Kidney (tissue), 14 donors: ENCODE data around the gene HOMER2. TPM values are rescaled to one million over a fixed set of nuclear protein-coding genes. Genes with fewer than 3 reads are reported as not detected.

Source experiments
- DNase-seq, 5 donors: peaks; one replicate each; pipeline ENCODE4 v3.0.0-alpha.2; 2013 to 2020
- FAIRE-seq: peaks from 2 replicates; lab custom pipeline; 2012; peaks lifted over from hg19 to GRCh38; lab: Jason Lieb, UNC
- H3K27ac ChIP-seq, 2 donors: one replicate each; pipeline ENCODE4 v1.7.0; 2013; ENCODE audit warnings: low read depth in 2 of 2, low read length in 2 of 2, inconsistent platforms in 1 of 2
- H3K27me3 ChIP-seq: one replicate; pipeline ENCODE4 v1.7.1; 2013; ENCODE audit warnings: low read length, inconsistent platforms; ENCODE audit not compliant: control insufficient read depth, insufficient read depth
- H3K36me3 ChIP-seq, 3 donors: one replicate each; pipeline versions ENCODE4 v1.7.0 to v1.7.1; 2013; ENCODE audit warnings: low read length in 3 of 3, control low read depth in 1 of 3, inconsistent platforms in 1 of 3; ENCODE audit not compliant: insufficient read depth in 3 of 3, control insufficient read depth in 2 of 3
- H3K4me1 ChIP-seq, 3 donors: one replicate each; pipeline versions ENCODE4 v1.7.0 to v1.7.1; 2013; ENCODE audit warnings: low read length in 3 of 3, inconsistent platforms in 1 of 3, low read depth in 1 of 3; ENCODE audit not compliant: control insufficient read depth in 2 of 3, insufficient read depth in 2 of 3
- H3K4me3 ChIP-seq, 3 donors: one replicate each; pipeline versions ENCODE4 v1.7.0 to v1.8.1; 2013; ENCODE audit warnings: low read length in 3 of 3, control low read depth in 1 of 3, inconsistent platforms in 1 of 3
- H3K9ac ChIP-seq, 3 donors: one replicate each; pipeline versions ENCODE4 v1.7.0 to v1.7.1; 2013; ENCODE audit warnings: low read length in 3 of 3, control low read depth in 1 of 3, inconsistent platforms in 1 of 3
- H3K9me3 ChIP-seq, 3 donors: one replicate each; pipeline versions ENCODE4 v1.7.0 to v1.7.1; 2013; ENCODE audit warnings: low read length in 3 of 3, control low read depth in 1 of 3, inconsistent platforms in 1 of 3; ENCODE audit not compliant: control insufficient read depth in 2 of 3, insufficient read depth in 1 of 3
- intact Hi-C: fragments of 100-400 bp; cut with DNase I; formaldehyde crosslinking; loops from one replicate; pipeline ENCODE4 v1.11.1; 2022
- polyA plus RNA-seq: library from polyadenylated mRNA; stranded (reverse); fragments of 350-450 nt; fragmentation: Illumina TruSeq; extraction: RNeasy Lipid Tissue Mini Kit (QIAGEN cat#74804); gene quantifications from one replicate; pipeline ENCODE4 v1.2.3, GENCODE V29; 2014; ENCODE audit warnings: low read depth, low replicate concordance; ENCODE audit not compliant: insufficient read depth
- total RNA-seq: library from RNA; stranded (reverse); fragmentation: NEBNext Ultra II Directional; extraction: Animal tissue kit (Norgen Biotek cat#: 25700); gene quantifications from one replicate; pipeline ENCODE4 v1.2.1, GENCODE V29; 2021
- TF ChIP-seq, protein P1 (sequence below): IDR thresholded peaks from 3 replicates; pipeline ENCODE4 v1.5.1; 2012; ENCODE audit warnings: mild to moderate bottlenecking, moderate library complexity, borderline replicate concordance; ENCODE audit not compliant: insufficient read depth; ENCODE audit errors: extremely low read depth
- donor health status: control.
- donor health status: control.
- donor health status: control.
- donor health status: control.
- donor health status: control.
- donor health status: DM: yes; HTN: yes; CAD: no.
- donor health status: Normal renal cell carcinoma (clear cell type).

HOMER2 gene
- total and polyA plus RNA-seq, 2 donors from 2014 or later, result 4.6 to 35.8 TPM

DNA sequence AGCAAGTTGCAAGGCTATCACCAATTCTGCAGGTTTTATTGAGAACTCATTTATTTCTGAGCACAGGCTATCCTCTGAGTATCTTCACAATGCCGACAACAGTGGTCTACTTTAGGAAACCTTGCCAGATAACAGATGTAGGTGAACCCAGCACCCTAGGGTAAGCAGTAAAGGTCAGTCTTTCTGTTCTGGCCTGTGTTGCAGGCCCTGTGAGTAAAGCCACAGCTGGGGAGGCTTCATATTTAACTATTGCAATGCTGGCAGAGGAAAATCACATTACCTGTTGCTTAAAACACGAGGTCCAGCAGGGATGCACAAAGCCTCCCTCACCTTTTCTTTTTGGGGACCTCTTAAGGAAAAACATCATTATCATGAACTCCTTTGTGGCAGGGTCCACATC lies 87.6 kb downstream of the HOMER2 start:
- H3K4me3 ChIP-seq, result no peak overlapping the region
- TF ChIP-seq, protein P1, sequence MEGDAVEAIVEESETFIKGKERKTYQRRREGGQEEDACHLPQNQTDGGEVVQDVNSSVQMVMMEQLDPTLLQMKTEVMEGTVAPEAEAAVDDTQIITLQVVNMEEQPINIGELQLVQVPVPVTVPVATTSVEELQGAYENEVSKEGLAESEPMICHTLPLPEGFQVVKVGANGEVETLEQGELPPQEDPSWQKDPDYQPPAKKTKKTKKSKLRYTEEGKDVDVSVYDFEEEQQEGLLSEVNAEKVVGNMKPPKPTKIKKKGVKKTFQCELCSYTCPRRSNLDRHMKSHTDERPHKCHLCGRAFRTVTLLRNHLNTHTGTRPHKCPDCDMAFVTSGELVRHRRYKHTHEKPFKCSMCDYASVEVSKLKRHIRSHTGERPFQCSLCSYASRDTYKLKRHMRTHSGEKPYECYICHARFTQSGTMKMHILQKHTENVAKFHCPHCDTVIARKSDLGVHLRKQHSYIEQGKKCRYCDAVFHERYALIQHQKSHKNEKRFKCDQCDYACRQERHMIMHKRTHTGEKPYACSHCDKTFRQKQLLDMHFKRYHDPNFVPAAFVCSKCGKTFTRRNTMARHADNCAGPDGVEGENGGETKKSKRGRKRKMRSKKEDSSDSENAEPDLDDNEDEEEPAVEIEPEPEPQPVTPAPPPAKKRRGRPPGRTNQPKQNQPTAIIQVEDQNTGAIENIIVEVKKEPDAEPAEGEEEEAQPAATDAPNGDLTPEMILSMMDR, result no peak
- no peaks in the 10 kb centered on the region for H3K27me3 ChIP-seq
- no peaks in the 10 kb centered on the region for H3K36me3 ChIP-seq
- intact Hi-C loops, result no loop called here
- H3K4me1 ChIP-seq, result no peaks in the 10 kb centered on the region
- peak in 1 of 5 donors; percentile 4 for DNase-seq
- H3K9ac ChIP-seq, result no peak overlapping the region
- no peak overlapping the region for H3K27ac ChIP-seq
- no peak for FAIRE-seq
- H3K9me3 ChIP-seq, result no peaks in the 10 kb centered on the region

DNA sequence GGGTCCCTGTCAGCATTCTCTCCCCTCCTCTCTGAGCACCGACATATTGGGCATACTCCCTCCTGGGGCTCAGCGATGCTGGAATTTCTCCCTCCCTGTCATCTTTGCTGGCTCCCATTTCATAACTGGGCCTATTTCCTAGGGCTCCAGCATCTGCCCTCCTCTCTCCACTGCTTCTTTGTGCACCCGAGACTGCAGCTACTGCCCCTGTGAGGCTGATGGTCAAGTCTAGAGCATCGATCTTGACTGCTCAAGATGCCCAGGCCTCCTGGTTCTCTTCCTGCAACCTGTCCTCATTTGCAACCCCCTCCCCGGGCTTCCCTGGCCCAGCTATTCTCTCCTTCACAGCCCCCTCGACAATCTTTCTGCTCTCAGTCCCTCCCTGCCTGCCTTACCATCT lies 89.6 kb downstream of the HOMER2 start:
- intact Hi-C loops, result no loop called here
- TF ChIP-seq, protein P1, result no peak
- H3K27ac ChIP-seq, result no peak overlapping the region
- no peaks in the 10 kb centered on the region for H3K4me1 ChIP-seq
- no peaks in the 10 kb centered on the region for H3K27me3 ChIP-seq
- FAIRE-seq (no peak), DNase-seq (peak in 1 of 5 donors; percentile 6)
- no peak overlapping the region for H3K4me3 ChIP-seq
- H3K9me3 ChIP-seq, result no peaks in the 10 kb centered on the region
- peaks cover 0 to 4% (median 0%) of the 10 kb centered on the region in 3 donors for H3K36me3 ChIP-seq
- H3K9ac ChIP-seq, result no peak overlapping the region

DNA sequence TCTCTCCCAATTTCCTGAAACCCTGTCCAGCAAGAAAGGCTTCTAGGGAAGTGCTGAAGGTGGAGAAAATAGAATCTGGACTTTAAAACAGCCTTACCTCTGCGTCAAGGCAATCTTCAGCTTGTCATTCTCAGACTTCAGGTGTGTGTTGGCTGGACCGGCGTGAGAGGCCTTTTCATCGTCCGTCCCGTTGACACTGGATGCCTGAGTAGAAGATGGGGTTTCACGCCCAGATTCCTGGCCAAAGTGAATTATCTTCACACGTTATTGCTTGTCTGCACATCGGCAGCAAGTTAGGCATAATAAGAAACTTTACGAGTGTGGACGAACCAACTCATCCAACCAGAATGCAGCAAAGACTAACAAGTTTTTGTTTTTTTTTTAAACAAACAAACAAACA lies 93.6 kb downstream of the HOMER2 start:
- Histone ChIP-seq H3K4me3 (no peak overlapping the region), H3K27ac (no peak overlapping the region), H3K36me3 (peaks cover 0 to 4% (median 0%) of the 10 kb centered on the region in 3 donors), H3K4me1 (no peaks in the 10 kb centered on the region), H3K9ac (no peak overlapping the region), H3K27me3 (no peaks in the 10 kb centered on the region), H3K9me3 (no peaks in the 10 kb centered on the region)
- no peak for DNase-seq
- intact Hi-C loops, result no loop called here
- FAIRE-seq, result no peak
- TF ChIP-seq, protein P1, result no peak
